Stimulated activated CD4-positive, alpha-beta T cell treated with anti-CD3 and anti-CD28 coated beads, Interleukin-2, amount 100 ng/mL, for 24 hours (primary cell): Measurements from ENCODE around the gene AXDND1.
"Not testable (repeated sequence)": the region's sequence is repeated elsewhere in the genome, so short reads cannot be mapped to it uniquely, and the experiment has no call there.

Source experiments
- DNase-seq, 2 donors: peaks; one replicate each; pipeline ENCODE4 v3.0.0-alpha.2; 2020

Gene AXDND1

GRCh38 chr1:179490611-179491010 lies 124.8 kb downstream of the AXDND1 start:
- no peak for DNase-seq

GRCh38 chr1:179493323-179493722 lies 127.6 kb downstream of the AXDND1 start:
- DNase-seq: no peak

GRCh38 chr1:179506199-179506598 lies 140.4 kb downstream of the AXDND1 start:
- DNase-seq: no peak

GRCh38 chr1:179509384-179509783 lies 143.6 kb downstream of the AXDND1 start:
- DNase-seq: no peak

GRCh38 chr1:179510038-179510437 lies 144.3 kb downstream of the AXDND1 start:
- no peak for DNase-seq

- DNase-seq: no peak
These were observed 151.4 kb downstream of the AXDND1 start for GRCh38 chr1:179516976-179517705.

- DNase-seq: not testable (repeated sequence)
These were observed 152.8 kb downstream of the AXDND1 start for GRCh38 chr1:179518544-179518943.

GRCh38 chr1:179529482-179530195 lies 163.9 kb downstream of the AXDND1 start:
- no peak for DNase-seq

- DNase-seq: no peak
These were observed 164.6 kb downstream of the AXDND1 start for GRCh38 chr1:179530352-179530751.

GRCh38 chr1:179541774-179542173 lies 176.0 kb downstream of the AXDND1 start:
- DNase-seq: no peak

GRCh38 chr1:179545321-179545720 lies 179.6 kb downstream of the AXDND1 start:
- DNase-seq: no peak

GRCh38 chr1:179547021-179547535 lies 181.3 kb downstream of the AXDND1 start:
- DNase-seq: no peak

- no peak for DNase-seq
These were observed 183.0 kb downstream of the AXDND1 start for GRCh38 chr1:179548666-179549367.

- no peak for DNase-seq
These were observed 183.6 kb downstream of the AXDND1 start for GRCh38 chr1:179549368-179549700.

GRCh38 chr1:179550746-179551682 lies 185.2 kb downstream of the AXDND1 start:
- no peak for DNase-seq

GRCh38 chr1:179554427-179554826 lies 188.7 kb downstream of the AXDND1 start:
- no peak for DNase-seq

- DNase-seq: no peak
These were observed 192.3 kb downstream of the AXDND1 start for GRCh38 chr1:179558078-179558477.

- DNase-seq: no peak
These were observed 209.9 kb downstream of the AXDND1 start, which contains the start of gene NPHS2 for GRCh38 chr1:179575497-179576314. TSS of gene NPHS2 (minus strand) at chr1:179575948. CDS start at chr1:179575864, 84 bp downstream.

GRCh38 chr1:179576509-179576908 lies 210.7 kb downstream of the AXDND1 start:
- DNase-seq: no peak

- DNase-seq: no peak
These were observed 218.1 kb downstream of the AXDND1 start for GRCh38 chr1:179583771-179584320.
